Neural cell (in vitro differentiated cells): ENCODE data around the gene FBN1.

Source experiments
- MXI1 ChIP-seq: fragments of 450-650 bp; conservative IDR thresholded peaks from 2 replicates; pipeline ENCODE4 v1.6.1; 2014; ENCODE audit warnings: antibody characterized with exemption, mild to moderate bottlenecking; ENCODE audit not compliant: poor library complexity, severe bottlenecking
- TAF1 ChIP-seq: IDR thresholded peaks from 2 replicates; pipeline ENCODE4 v1.6.1; 2012; ENCODE audit warnings: low read depth
- TF ChIP-seq, protein P1 (sequence below): fragments of 450-650 bp; IDR thresholded peaks from 2 replicates; pipeline ENCODE4 v1.5.1; 2014; ENCODE audit warnings: antibody characterized with exemption, mild to moderate bottlenecking, moderate library complexity; ENCODE audit not compliant: poor library complexity, severe bottlenecking
- TF ChIP-seq, protein P2 (sequence below): IDR thresholded peaks from 2 replicates; pipeline ENCODE4 v1.6.1; 2012; ENCODE audit warnings: borderline replicate concordance

DNA sequence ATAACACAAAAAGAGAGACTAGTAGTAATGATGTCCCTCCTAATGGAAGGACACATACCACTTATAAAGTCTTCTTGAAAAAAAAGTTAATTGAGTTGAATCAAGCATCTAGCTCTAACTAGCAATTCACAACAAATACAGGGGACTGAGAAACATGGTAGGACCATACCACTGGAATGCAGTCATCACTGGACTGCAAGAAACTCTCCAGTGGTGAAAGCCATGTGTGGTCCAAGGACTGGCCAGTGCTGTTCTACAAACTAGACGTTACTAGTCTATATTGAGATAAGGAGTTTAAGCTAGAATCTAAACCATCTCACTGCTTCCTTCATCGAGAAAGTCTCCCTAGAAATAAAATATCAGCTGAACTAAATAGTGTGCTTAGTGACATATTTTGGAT lies 16.7 kb downstream of the FBN1 start:
- no peak for TF ChIP-seq MXI1
- TF ChIP-seq, protein P1, sequence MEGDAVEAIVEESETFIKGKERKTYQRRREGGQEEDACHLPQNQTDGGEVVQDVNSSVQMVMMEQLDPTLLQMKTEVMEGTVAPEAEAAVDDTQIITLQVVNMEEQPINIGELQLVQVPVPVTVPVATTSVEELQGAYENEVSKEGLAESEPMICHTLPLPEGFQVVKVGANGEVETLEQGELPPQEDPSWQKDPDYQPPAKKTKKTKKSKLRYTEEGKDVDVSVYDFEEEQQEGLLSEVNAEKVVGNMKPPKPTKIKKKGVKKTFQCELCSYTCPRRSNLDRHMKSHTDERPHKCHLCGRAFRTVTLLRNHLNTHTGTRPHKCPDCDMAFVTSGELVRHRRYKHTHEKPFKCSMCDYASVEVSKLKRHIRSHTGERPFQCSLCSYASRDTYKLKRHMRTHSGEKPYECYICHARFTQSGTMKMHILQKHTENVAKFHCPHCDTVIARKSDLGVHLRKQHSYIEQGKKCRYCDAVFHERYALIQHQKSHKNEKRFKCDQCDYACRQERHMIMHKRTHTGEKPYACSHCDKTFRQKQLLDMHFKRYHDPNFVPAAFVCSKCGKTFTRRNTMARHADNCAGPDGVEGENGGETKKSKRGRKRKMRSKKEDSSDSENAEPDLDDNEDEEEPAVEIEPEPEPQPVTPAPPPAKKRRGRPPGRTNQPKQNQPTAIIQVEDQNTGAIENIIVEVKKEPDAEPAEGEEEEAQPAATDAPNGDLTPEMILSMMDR, result no peak
- TF ChIP-seq TAF1, result no peak
- TF ChIP-seq, protein P2, sequence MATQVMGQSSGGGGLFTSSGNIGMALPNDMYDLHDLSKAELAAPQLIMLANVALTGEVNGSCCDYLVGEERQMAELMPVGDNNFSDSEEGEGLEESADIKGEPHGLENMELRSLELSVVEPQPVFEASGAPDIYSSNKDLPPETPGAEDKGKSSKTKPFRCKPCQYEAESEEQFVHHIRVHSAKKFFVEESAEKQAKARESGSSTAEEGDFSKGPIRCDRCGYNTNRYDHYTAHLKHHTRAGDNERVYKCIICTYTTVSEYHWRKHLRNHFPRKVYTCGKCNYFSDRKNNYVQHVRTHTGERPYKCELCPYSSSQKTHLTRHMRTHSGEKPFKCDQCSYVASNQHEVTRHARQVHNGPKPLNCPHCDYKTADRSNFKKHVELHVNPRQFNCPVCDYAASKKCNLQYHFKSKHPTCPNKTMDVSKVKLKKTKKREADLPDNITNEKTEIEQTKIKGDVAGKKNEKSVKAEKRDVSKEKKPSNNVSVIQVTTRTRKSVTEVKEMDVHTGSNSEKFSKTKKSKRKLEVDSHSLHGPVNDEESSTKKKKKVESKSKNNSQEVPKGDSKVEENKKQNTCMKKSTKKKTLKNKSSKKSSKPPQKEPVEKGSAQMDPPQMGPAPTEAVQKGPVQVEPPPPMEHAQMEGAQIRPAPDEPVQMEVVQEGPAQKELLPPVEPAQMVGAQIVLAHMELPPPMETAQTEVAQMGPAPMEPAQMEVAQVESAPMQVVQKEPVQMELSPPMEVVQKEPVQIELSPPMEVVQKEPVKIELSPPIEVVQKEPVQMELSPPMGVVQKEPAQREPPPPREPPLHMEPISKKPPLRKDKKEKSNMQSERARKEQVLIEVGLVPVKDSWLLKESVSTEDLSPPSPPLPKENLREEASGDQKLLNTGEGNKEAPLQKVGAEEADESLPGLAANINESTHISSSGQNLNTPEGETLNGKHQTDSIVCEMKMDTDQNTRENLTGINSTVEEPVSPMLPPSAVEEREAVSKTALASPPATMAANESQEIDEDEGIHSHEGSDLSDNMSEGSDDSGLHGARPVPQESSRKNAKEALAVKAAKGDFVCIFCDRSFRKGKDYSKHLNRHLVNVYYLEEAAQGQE, result no peak
